MCF 10A (cell line): ENCODE results near the gene GGACT. TPM values are rescaled to one million over a fixed set of nuclear protein-coding genes. Genes with fewer than 3 reads are reported as not detected.

Experiments
- BruUV-seq: library from RNA; stranded (reverse); fragments of 400-500 nt; replicated peaks from 2 replicates; lab custom pipeline; 2021; lab: Mats Ljungman, UMichigan
- CTCF ChIA-PET: fragments of 300-600 bp; sonication (Branson Sonifier 250); formaldehyde crosslinking; extraction: SDS; loops from one replicate; lab custom pipeline; 2021; ENCODE audit warnings: antibody characterized with exemption, inconsistent platforms; lab: Yijun Ruan, JAX
- POLR2A ChIA-PET: fragments of 300-600, 350-650 bp; sonication (Branson Sonifier 250); formaldehyde crosslinking; extraction: SDS; loops from one replicate; lab custom pipeline; 2020; ENCODE audit warnings: antibody characterized with exemption, inconsistent platforms; lab: Yijun Ruan, JAX
- DNase-seq: peaks from one replicate; pipeline ENCODE4 v3.0.0-alpha.2; 2018; ENCODE audit not compliant: unreplicated experiment
- H3K27ac Mint-ChIP-seq: one replicate; pipeline ENCODE4 v1.8.0; 2022; ENCODE audit warnings: mild to moderate bottlenecking, low read depth, mixed read lengths; ENCODE audit not compliant: unreplicated experiment
- H3K27me3 Mint-ChIP-seq: one replicate; pipeline ENCODE4 v1.8.0; 2022; ENCODE audit warnings: mixed read lengths; ENCODE audit not compliant: insufficient read depth, unreplicated experiment
- H3K36me3 Mint-ChIP-seq: one replicate; pipeline ENCODE4 v1.8.0; 2022; ENCODE audit warnings: mild to moderate bottlenecking, moderate library complexity, mixed read lengths; ENCODE audit not compliant: insufficient read depth, unreplicated experiment
- H3K4me1 Mint-ChIP-seq: one replicate; pipeline ENCODE4 v1.8.0; 2022; ENCODE audit warnings: mixed read lengths; ENCODE audit not compliant: insufficient read depth, unreplicated experiment
- H3K4me3 Mint-ChIP-seq: one replicate; pipeline ENCODE4 v1.8.0; 2022; ENCODE audit warnings: mild to moderate bottlenecking, moderate library complexity, mixed read lengths; ENCODE audit not compliant: unreplicated experiment
- H3K9me3 Mint-ChIP-seq: one replicate; pipeline ENCODE4 v1.8.0; 2022; ENCODE audit warnings: mixed read lengths; ENCODE audit not compliant: unreplicated experiment
- CTCF ChIP-seq: fragments of 200-600 bp; IDR thresholded peaks from one replicate; pipeline ENCODE4 v1.8.0; 2022; ENCODE audit warnings: antibody characterized with exemption, mild to moderate bottlenecking; ENCODE audit not compliant: unreplicated experiment
- intact Hi-C: fragments of 100-400 bp; cut with micrococcal nuclease; formaldehyde crosslinking; loops from 2 replicates; pipeline ENCODE4 v1.14.1; 2022
- total RNA-seq: library from RNA; stranded (reverse); gene quantifications from 2 replicates; pipeline ENCODE4 v1.2.3, GENCODE V29; 2022

GGACT gene
- total RNA-seq, 1 experiment from 2014 or later, result 8.1 TPM

- no peak for DNase-seq
- intact Hi-C loops, result no loop called here
- POLR2A ChIA-PET, result interaction anchor here (0.7 kb wide), 1 partner anchor 539 kb away, joined by 5 read pairs; no protein-coding TSS in a partner anchor
- H3K36me3 Mint-ChIP-seq, result no peaks in the 10 kb centered on the region
- H3K27me3 Mint-ChIP-seq, result no peaks in the 10 kb centered on the region
- H3K27ac Mint-ChIP-seq, result no peak overlapping the region
- no peak for TF ChIP-seq CTCF
- CTCF ChIA-PET, result interaction anchor here (1.0 to 1.2 kb wide), 2 partner anchors 605 to 606 kb away, joined by 3 to 4 read pairs; no protein-coding TSS in a partner anchor
- no TSS peak for BruUV-seq
- H3K4me3 Mint-ChIP-seq, result no peak overlapping the region
- H3K4me1 Mint-ChIP-seq, result no peaks in the 10 kb centered on the region
- no peaks in the 10 kb centered on the region for H3K9me3 Mint-ChIP-seq
Observed at GRCh38 chr13:100520936-100521850, 67.4 kb downstream of the GGACT start.

- Mint-ChIP-seq H3K27me3 (no peaks in the 10 kb centered on the region), H3K4me3 (no peak overlapping the region), H3K4me1 (peaks cover 2% of the 10 kb centered on the region), H3K9me3 (no peaks in the 10 kb centered on the region), H3K36me3 (no peaks in the 10 kb centered on the region), H3K27ac (no peak overlapping the region)
- TF ChIP-seq CTCF, result no peak
- intact Hi-C loops, result loop anchor here (5.0 to 10.0 kb wide), 2 partner anchors 365 to 537 kb away; partner anchors contain the start of gene ZIC2
- CTCF ChIA-PET, result interaction anchor here (0.5 kb wide), 1 partner anchor 1066 kb away, joined by 3 read pairs; no protein-coding TSS in a partner anchor
- no peak for DNase-seq
- no TSS peak for BruUV-seq
- POLR2A ChIA-PET, result no interaction called here
Observed at GRCh38 chr13:100519626-100520025, 69.0 kb downstream of the GGACT start.

- Mint-ChIP-seq H3K27ac (no peak overlapping the region), H3K9me3 (no peaks in the 10 kb centered on the region), H3K4me3 (no peak overlapping the region), H3K27me3 (no peaks in the 10 kb centered on the region), H3K4me1 (peaks cover 12% of the 10 kb centered on the region), H3K36me3 (no peaks in the 10 kb centered on the region)
- BruUV-seq, result no TSS peak
- ChIA-PET POLR2A (no interaction called here), CTCF (interaction anchor here (1.4 to 1.7 kb wide), 2 partner anchors 600 to 602 kb away, joined by 3 to 12 read pairs; no protein-coding TSS in a partner anchor)
- TF ChIP-seq CTCF, result no peak
- DNase-seq, result no peak
- intact Hi-C loops, result loop anchor here (5.0 to 10.0 kb wide), 2 partner anchors 364 to 536 kb away; partner anchors contain the start of gene ZIC2
Observed at GRCh38 chr13:100518394-100519062, 70.1 kb downstream of the GGACT start.
